H7 (cell line): ENCODE results near the gene APH1B. TPM values are rescaled to one million over a fixed set of nuclear protein-coding genes. Genes with fewer than 3 reads are reported as not detected.

Experiments used
- DNase-seq: peaks from one replicate; pipeline ENCODE4 v3.0.0; 2012
- H3K27me3 ChIP-seq: 2 replicates; pipeline ENCODE4 v1.6.0; 2011; ENCODE audit warnings: mild to moderate bottlenecking, low read length; ENCODE audit not compliant: control insufficient read depth, insufficient read depth
- H3K36me3 ChIP-seq: replicated peaks from 2 replicates; pipeline ENCODE4 v1.5.1; 2011; ENCODE audit warnings: low read length; ENCODE audit not compliant: control insufficient read depth, insufficient read depth
- H3K4me3 ChIP-seq: 2 replicates; pipeline ENCODE4 v1.5.1; 2011; ENCODE audit warnings: low read depth, mild to moderate bottlenecking, control low read depth, low read length, moderate library complexity; ENCODE audit not compliant: insufficient read depth
- total RNA-seq: library from RNA; depleted of rRNA; stranded (reverse); fragments of >200 nt; shearing (Covaris generic); gene quantifications from 2 replicates; pipeline ENCODE4 v1.2.3, GENCODE V29; 2014; rRNA removed

APH1B gene
- total RNA-seq, 1 experiment from 2014 or later, result 5.8 TPM

DNA sequence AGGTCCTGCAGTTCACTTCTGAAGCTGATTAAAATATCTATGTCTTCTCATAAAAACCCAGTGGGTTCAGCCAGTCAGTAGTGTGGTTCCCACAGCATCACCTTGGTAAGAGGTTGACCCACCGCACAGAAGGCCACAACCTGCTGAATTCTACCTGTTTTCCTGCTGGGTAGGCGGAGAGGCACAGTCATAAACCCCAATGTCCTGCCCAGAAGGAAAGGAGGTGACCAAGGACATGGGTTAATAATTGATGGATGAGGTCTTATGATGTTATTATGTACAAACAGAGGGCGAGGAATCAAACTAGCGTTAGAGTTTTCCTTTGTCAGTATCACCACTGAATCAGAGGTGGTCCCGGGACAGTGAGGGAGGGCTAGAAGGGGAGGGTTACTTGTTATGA lies 76.5 kb downstream of the APH1B start:
- Histone ChIP-seq H3K4me3 (no peak overlapping the region), H3K27me3 (no peaks in the 10 kb centered on the region), H3K36me3 (no peaks in the 10 kb centered on the region)
- DNase-seq, result no peak

DNA sequence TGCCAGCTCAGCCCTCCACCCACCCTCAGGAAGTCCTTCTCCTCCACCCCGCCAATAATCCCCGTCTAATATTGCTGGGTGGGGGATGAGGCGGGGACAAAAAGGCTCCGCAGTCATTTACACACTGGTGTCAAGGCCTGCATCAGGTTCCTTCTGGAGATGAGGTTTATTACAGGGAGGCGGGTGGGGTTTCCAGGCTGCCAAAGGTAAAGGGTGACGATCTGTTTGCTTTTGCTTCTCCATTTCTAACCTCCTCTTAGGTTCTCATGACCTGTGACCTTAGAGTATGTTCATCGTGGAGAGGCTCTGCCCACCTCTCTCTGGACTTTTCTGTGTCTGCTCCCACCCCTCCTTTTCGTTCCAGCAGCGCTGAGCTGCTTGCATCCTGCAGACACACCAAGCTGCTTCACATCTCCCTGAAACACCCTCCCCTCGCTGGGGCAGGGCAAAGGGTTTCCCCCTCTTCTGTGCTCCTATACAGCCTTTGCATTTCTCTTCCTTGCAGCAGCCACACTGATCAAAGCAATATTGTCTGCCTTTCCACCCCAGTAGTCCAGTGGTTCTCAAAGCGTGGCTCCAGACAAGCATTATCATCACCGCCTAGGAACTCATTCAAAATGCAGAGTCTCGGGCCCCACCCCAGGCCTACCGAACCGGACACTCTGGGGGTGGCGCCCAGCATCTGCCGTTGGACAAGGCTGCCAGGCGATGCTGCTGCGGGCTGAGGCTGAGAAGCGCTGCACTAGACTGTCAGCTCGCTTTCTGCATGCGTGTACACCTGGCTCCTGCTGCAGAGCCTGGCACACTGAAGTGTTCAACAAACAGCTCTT lies 77.6 kb downstream of the APH1B start:
- no peak for DNase-seq
- H3K4me3 ChIP-seq, result no peak overlapping the region
- no peaks in the 10 kb centered on the region for H3K36me3 ChIP-seq
- H3K27me3 ChIP-seq, result no peaks in the 10 kb centered on the region

DNA sequence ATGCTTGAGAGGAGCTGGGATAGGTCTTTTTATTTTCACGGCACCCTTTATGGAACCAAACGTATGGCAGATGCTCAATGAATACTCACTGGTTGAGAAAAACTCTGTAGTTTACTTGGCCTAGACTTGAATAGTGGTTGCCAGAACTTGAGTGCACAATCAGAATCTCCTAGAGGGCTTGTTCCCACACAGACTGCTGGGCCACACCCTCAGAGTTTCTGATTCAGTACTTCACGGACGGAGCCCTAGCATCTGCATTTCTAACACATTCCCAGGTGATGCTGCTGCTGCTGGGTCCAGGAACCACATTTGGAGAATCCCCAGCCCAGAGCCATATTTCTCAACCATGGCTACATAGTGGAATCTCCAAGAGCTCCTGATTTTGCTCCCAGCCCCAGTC lies 79.7 kb downstream of the APH1B start:
- Histone ChIP-seq H3K4me3 (no peak overlapping the region), H3K36me3 (no peaks in the 10 kb centered on the region), H3K27me3 (no peaks in the 10 kb centered on the region)
- DNase-seq, result no peak

DNA sequence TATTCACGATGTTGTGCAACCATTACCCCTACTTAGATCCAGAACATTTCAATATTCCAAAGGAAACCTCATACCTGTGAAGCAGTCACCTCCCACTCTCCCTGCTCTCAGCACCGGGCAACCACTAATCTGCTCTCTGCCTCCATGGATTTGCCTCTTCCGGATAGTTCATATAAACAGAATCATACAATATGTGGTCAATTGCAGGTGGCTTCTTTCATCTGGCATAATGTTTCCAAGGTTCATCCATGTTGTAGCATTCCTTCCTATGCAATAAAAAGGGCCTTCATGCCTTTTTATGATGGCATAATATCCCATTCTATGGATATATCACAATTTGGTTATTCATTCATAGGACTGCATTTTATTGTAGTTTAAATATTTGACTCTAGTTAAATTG lies 80.3 kb downstream of the APH1B start:
- H3K4me3 ChIP-seq, result no peak overlapping the region
- no peak for DNase-seq
- H3K36me3 ChIP-seq, result no peaks in the 10 kb centered on the region
- H3K27me3 ChIP-seq, result no peaks in the 10 kb centered on the region

DNA sequence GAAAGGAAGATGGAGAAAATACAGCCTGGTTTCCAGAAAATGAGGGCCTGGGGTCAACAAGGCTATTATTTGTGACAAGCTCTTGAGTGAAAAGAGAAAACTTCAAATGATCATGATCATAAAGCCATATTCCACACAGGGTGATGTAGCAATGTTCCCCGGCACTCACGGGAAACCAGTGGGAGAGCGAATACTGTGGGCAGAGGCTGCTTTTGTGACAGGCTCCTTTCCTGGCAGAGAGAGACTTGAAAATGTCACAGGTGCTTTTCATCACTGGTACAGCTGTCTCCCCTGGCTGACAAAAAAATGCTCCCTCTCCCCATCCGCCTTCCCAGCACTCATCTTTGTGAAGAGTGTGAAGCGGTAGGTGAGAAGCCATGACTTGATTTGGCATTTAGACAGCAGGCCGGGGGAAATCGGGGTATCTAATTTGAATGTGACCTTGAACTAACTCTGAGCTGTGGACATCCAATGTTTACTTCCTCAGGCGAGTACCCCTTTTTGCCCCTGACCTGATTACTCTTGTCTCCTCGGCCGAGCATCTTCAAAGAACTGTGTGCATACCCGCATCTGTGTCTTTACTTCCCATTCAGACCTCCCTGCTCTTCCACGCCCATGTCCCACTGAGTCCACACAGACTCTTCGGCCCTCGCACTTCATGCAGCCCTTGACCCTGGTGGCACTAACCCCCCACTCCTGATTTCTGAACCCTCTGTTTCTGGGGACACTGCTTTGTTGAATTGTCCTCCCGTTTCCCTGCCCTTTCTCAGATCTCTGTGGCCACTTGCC lies 81.0 kb downstream of the APH1B start:
- no peaks in the 10 kb centered on the region for H3K36me3 ChIP-seq
- no peaks in the 10 kb centered on the region for H3K27me3 ChIP-seq
- no peak overlapping the region for H3K4me3 ChIP-seq
- no peak for DNase-seq

Other genes with a start within 250 kb of the APH1B start
- gene TPM1, start 234.9 kb upstream of the APH1B start, total RNA-seq, result 274 and 292 TPM in 2 replicates
- 14.0 and 19.2 TPM in 2 replicates for gene LACTB, start 155.7 kb upstream of the APH1B start, total RNA-seq
- 26.9 and 29.0 TPM in 2 replicates for gene RPS27L, start 120.1 kb upstream of the APH1B start, total RNA-seq
- 27.2 and 31.2 TPM in 2 replicates for gene RAB8B, start 88.0 kb upstream of the APH1B start, total RNA-seq
- 0.70 and 1.9 TPM in 2 replicates for gene CA12, start 104.2 kb downstream of the APH1B start, total RNA-seq
- gene USP3, start 227.0 kb downstream of the APH1B start, total RNA-seq, result 30.0 and 50.8 TPM in 2 replicates